ENCODE results near the gene ZCCHC14. TPM values are rescaled to one million over a fixed set of nuclear protein-coding genes. Genes with fewer than 3 reads are reported as not detected.

Gene ZCCHC14
- total RNA-seq, 2 donors from 2014 or later, result 18.9 to 54.4 TPM

DNA sequence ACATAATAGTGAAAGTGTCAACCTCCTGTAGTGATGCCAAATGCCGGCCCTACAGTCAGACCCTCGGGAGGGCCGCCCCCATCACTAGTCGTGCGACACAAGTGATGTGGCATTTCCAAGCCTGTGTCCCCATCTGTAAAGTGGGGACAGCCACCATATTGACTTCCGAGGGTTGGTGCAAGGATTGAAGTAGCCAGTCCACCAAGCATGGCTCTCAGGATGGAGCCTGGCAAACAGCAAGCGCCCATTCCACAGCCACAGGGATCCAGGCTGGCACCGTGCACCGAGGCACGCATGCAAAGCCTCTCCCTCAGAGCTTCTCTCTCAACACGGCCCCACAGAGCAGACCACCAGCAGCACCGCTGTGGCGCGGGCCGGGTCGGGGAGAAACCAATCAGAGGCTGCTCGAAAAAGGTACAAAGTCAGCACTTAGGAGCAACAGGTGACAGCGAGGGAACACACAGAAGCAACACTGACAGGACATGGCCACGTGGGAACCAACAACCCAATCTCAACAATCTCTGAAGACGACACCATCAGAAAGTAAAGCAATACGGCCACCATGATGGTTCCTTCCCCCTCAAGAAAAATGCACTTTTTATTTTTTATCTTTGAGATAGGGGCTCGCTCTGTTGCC lies 20.6 kb downstream of the ZCCHC14 start:
- Histone ChIP-seq H3K36me3 (replicated peaks in 1 of 2; ENCODE audit: insufficient read depth in 1 of 2, low read depth in 2 of 2) (no peaks in the 10 kb centered on the region), H3K4me3 (no peak overlapping the region), H3K27ac (no peak overlapping the region), H3K4me1 (peaks cover 28% of the 10 kb centered on the region), H3K9me3 (no peaks in the 10 kb centered on the region), H3K27me3 (no peaks in the 10 kb centered on the region)
- TF ChIP-seq, protein P1, sequence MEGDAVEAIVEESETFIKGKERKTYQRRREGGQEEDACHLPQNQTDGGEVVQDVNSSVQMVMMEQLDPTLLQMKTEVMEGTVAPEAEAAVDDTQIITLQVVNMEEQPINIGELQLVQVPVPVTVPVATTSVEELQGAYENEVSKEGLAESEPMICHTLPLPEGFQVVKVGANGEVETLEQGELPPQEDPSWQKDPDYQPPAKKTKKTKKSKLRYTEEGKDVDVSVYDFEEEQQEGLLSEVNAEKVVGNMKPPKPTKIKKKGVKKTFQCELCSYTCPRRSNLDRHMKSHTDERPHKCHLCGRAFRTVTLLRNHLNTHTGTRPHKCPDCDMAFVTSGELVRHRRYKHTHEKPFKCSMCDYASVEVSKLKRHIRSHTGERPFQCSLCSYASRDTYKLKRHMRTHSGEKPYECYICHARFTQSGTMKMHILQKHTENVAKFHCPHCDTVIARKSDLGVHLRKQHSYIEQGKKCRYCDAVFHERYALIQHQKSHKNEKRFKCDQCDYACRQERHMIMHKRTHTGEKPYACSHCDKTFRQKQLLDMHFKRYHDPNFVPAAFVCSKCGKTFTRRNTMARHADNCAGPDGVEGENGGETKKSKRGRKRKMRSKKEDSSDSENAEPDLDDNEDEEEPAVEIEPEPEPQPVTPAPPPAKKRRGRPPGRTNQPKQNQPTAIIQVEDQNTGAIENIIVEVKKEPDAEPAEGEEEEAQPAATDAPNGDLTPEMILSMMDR (IDR thresholded peaks at IDR 0.05), result no peak
- no peak for TF ChIP-seq POLR2A (IDR thresholded peaks at IDR 0.05)
- ATAC-seq (no peak), DNase-seq (no peak)
- WGBS, 2 donors, result 89 to 91% methylated on average over 15 to 21 of the region's 22 CpGs
- intact Hi-C loops (cut with DNase I), result no loop called here

DNA sequence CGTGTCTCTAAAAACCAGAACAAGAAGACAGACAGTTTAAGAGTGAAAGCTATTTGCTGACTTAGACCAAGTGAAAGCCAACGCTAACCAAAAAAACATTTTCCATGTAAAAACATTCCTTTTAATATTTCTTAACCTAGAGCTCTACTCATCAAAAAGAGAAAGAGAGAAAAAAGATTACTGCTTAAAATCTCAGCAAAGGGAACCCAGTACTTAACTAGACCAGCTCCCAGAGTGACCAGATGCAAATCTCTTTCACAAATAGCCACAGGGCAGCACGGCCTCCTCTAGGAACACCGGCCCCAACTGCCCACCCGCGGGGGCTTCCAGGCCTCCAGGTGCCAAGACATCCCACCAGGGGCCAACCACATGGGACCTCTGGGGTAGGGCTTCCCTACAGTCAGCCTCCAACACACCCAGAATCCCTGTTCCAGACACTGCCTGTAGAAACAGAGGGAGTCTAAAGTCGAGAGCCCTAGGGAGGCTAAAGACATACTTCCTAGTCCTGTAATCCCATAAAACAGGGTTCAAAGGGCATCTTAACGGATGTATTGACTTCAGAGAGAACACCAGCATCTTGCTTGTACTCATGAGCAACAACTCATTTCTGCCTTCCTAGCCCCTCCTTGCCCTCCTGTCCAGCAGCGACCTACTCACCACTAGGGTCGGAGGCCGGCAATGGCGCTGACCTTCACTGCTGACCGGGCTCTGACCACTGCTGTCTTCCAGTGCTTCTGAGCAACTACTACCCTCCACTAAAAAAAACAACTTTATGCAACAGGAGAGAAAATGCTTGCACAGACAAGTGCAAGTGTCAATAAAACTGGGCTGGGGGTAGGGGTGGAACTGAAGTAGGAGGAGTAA lies 21.3 kb downstream of the ZCCHC14 start:
- ATAC-seq, result no peak

DNA sequence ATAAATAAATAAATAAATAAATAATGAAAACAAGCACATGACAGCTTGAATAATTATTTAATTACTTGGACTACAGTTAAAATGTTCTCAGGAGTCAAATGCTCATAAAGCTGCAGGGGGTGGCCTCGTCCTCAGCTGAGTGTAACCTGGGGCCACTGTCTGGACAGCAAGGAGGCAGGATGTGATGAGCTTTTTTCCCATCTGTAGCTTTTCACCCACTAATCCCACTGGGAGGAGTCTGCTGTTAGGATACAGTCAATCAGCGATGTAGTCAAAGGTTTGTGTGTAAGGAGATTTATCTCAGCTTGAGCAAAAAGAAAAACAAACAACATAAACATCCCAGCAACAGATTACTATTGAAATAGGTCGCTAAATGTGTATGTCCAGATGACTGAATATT lies 22.5 kb downstream of the ZCCHC14 start:
- peaks cover 36% of the 10 kb centered on the region for H3K4me1 ChIP-seq
- WGBS, 2 donors, result 71 to 79% methylated on average over 3 of the region's 3 CpGs

More for the DNA sequence above, 21.3 kb downstream of the ZCCHC14 start:
- WGBS, 2 donors, result 75 to 80% methylated on average over 13 of the region's 13 CpGs
- no peak for DNase-seq
- H3K27ac ChIP-seq, result no peak overlapping the region
- intact Hi-C loops (cut with DNase I), result no loop called here
- no peaks in the 10 kb centered on the region for H3K36me3 ChIP-seq (replicated peaks in 1 of 2; ENCODE audit: insufficient read depth in 1 of 2, low read depth in 2 of 2)
- no peak for TF ChIP-seq POLR2A (IDR thresholded peaks at IDR 0.05)
- TF ChIP-seq, protein P1 (IDR thresholded peaks at IDR 0.05), result no peak
- no peak overlapping the region for H3K4me3 ChIP-seq
- peaks cover 34% of the 10 kb centered on the region for H3K4me1 ChIP-seq
- no peaks in the 10 kb centered on the region for H3K9me3 ChIP-seq
- no peaks in the 10 kb centered on the region for H3K27me3 ChIP-seq

DNA sequence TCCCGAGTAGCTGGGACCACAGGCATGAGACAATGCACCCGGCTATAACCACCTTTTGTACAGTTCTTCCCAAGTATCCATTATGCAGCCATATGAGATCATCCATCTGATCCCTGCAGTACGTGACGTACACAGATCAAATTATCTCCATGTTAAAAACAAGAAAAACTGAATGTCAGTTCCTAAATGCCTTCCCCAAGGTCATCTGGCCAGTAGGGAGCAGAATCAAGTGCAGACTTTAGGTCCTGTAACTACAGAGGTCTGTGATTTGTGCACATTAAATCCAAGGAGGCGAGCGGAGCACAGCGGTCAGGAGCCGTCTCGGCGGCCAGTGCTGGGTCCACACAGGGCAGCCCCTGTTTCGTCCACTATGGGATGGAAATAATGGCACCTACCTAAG lies 23.7 kb downstream of the ZCCHC14 start:
- ATAC-seq, result no peak
- Histone ChIP-seq H3K27me3 (no peaks in the 10 kb centered on the region), H3K9me3 (no peaks in the 10 kb centered on the region), H3K27ac (no peak overlapping the region), H3K36me3 (replicated peaks in 1 of 2; ENCODE audit: insufficient read depth in 1 of 2, low read depth in 2 of 2) (no peaks in the 10 kb centered on the region), H3K4me1 (peaks cover 38% of the 10 kb centered on the region), H3K4me3 (no peak overlapping the region)
- WGBS, 2 donors, result 79 to 93% methylated on average over 11 of the region's 11 CpGs
- intact Hi-C loops (cut with DNase I), result no loop called here
- no peak for TF ChIP-seq POLR2A (IDR thresholded peaks at IDR 0.05)
- TF ChIP-seq, protein P1 (IDR thresholded peaks at IDR 0.05), result no peak
- no peak for DNase-seq

More for the DNA sequence above, 22.5 kb downstream of the ZCCHC14 start:
- Histone ChIP-seq H3K27me3 (no peaks in the 10 kb centered on the region), H3K36me3 (replicated peaks in 1 of 2; ENCODE audit: insufficient read depth in 1 of 2, low read depth in 2 of 2) (no peaks in the 10 kb centered on the region), H3K27ac (no peak overlapping the region), H3K4me3 (no peak overlapping the region), H3K9me3 (no peaks in the 10 kb centered on the region)
- no peak for TF ChIP-seq POLR2A (IDR thresholded peaks at IDR 0.05)
- TF ChIP-seq, protein P1 (IDR thresholded peaks at IDR 0.05), result no peak
- DNase-seq (no peak), ATAC-seq (no peak)
- intact Hi-C loops (cut with DNase I), result no loop called here
